Neural crest cell (in vitro differentiated cells): ENCODE data around the gene PNKP. TPM values are rescaled to one million over a fixed set of nuclear protein-coding genes. Genes with fewer than 3 reads are reported as not detected.

ENCODE experiments used
- DNase-seq: peaks from one replicate; pipeline ENCODE4 v3.0.0; 2021; ENCODE audit warnings: low read depth, mixed read lengths, low spot score
- H3K27ac Mint-ChIP-seq: one replicate; pipeline ENCODE4 v1.8.0; 2021; ENCODE audit warnings: mild to moderate bottlenecking, mixed read lengths; ENCODE audit not compliant: unreplicated experiment
- H3K27me3 Mint-ChIP-seq: 2 replicates; pipeline ENCODE4 v1.8.0; 2021; ENCODE audit warnings: low read depth, mild to moderate bottlenecking, mixed read lengths
- H3K36me3 Mint-ChIP-seq: 2 replicates; pipeline ENCODE4 v1.8.0; 2021; ENCODE audit warnings: low read depth, mild to moderate bottlenecking, mixed read lengths
- H3K4me1 Mint-ChIP-seq: 2 replicates; pipeline ENCODE4 v1.8.0; 2021; ENCODE audit warnings: mixed read lengths
- H3K4me3 Mint-ChIP-seq: one replicate; pipeline ENCODE4 v1.8.0; 2021; ENCODE audit warnings: mild to moderate bottlenecking, mixed read lengths
- H3K9me3 Mint-ChIP-seq: 2 replicates; pipeline ENCODE4 v1.8.0; 2021; ENCODE audit warnings: mixed read lengths
- total RNA-seq: library from RNA; stranded (reverse); gene quantifications from 2 replicates; pipeline ENCODE4 v1.2.1, GENCODE V29; 2021
- TF ChIP-seq, protein P1 (sequence below): fragments of 200-600 bp; sonication (generic); conservative IDR thresholded peaks from 2 replicates; pipeline ENCODE4 v1.5.0; 2021; ENCODE audit warnings: antibody characterized with exemption, mild to moderate bottlenecking

Gene PNKP
- total RNA-seq, 1 donor from 2014 or later, result 135 TPM

DNA sequence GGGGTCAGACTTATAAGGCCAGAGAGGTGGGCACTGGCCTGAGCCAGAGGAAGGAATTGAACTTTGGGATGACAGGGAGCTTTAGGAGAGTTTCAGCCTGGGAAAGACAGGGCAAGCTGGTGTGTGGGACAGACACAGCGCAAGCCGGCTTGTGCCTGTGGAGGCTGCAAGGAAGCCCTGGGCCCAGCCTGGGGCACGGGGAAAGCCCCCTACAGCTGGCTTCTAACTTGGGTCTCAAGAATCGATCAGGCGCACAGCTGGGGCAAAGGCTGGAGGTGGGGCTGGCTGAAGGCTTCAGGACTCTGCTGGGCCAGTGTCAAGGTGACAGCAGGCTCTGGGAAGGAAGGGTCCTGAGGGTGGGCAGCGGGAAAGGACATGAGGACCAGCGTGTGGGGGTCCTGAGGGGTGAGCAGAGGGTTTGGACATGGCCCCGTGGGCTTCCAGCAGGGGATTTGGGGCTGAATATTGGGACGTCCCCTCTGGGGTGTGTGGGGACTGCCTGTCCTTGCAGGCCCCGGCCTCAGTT is 13.5 kb downstream of the PNKP start:
- Mint-ChIP-seq H3K27ac (peak overlapping the region; percentile 50), H3K4me1 (peaks cover 26% of the 10 kb centered on the region), H3K4me3 (peak overlapping the region; percentile 93), H3K36me3 (peaks cover 19% of the 10 kb centered on the region), H3K9me3 (peaks cover 4% of the 10 kb centered on the region), H3K27me3 (peaks cover 26% of the 10 kb centered on the region)
- DNase-seq, result no peak
- TF ChIP-seq, protein P1, sequence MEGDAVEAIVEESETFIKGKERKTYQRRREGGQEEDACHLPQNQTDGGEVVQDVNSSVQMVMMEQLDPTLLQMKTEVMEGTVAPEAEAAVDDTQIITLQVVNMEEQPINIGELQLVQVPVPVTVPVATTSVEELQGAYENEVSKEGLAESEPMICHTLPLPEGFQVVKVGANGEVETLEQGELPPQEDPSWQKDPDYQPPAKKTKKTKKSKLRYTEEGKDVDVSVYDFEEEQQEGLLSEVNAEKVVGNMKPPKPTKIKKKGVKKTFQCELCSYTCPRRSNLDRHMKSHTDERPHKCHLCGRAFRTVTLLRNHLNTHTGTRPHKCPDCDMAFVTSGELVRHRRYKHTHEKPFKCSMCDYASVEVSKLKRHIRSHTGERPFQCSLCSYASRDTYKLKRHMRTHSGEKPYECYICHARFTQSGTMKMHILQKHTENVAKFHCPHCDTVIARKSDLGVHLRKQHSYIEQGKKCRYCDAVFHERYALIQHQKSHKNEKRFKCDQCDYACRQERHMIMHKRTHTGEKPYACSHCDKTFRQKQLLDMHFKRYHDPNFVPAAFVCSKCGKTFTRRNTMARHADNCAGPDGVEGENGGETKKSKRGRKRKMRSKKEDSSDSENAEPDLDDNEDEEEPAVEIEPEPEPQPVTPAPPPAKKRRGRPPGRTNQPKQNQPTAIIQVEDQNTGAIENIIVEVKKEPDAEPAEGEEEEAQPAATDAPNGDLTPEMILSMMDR, result no peak

GRCh38 chr19:49852631-49853126 is 14.7 kb downstream of the PNKP start:
- TF ChIP-seq, protein P1, result no peak
- peak overlapping the region; percentile 93 for H3K4me3 Mint-ChIP-seq
- H3K27me3 Mint-ChIP-seq, result peaks cover 21% of the 10 kb centered on the region
- H3K9me3 Mint-ChIP-seq, result peaks cover 4% of the 10 kb centered on the region
- H3K27ac Mint-ChIP-seq, result peak overlapping the region; percentile 75
- peaks cover 22% of the 10 kb centered on the region for H3K36me3 Mint-ChIP-seq
- DNase-seq, result no peak
- H3K4me1 Mint-ChIP-seq, result peaks cover 26% of the 10 kb centered on the region

- DNase-seq, result no peak
- Mint-ChIP-seq H3K27ac (no peak overlapping the region), H3K4me3 (peak overlapping the region; percentile 93), H3K36me3 (peaks cover 24% of the 10 kb centered on the region), H3K27me3 (peaks cover 21% of the 10 kb centered on the region), H3K9me3 (peaks cover 4% of the 10 kb centered on the region), H3K4me1 (peaks cover 26% of the 10 kb centered on the region)
- TF ChIP-seq, protein P1, result no peak
Measured at GRCh38 chr19:49851456-49852259, 15.7 kb downstream of the PNKP start.

DNA sequence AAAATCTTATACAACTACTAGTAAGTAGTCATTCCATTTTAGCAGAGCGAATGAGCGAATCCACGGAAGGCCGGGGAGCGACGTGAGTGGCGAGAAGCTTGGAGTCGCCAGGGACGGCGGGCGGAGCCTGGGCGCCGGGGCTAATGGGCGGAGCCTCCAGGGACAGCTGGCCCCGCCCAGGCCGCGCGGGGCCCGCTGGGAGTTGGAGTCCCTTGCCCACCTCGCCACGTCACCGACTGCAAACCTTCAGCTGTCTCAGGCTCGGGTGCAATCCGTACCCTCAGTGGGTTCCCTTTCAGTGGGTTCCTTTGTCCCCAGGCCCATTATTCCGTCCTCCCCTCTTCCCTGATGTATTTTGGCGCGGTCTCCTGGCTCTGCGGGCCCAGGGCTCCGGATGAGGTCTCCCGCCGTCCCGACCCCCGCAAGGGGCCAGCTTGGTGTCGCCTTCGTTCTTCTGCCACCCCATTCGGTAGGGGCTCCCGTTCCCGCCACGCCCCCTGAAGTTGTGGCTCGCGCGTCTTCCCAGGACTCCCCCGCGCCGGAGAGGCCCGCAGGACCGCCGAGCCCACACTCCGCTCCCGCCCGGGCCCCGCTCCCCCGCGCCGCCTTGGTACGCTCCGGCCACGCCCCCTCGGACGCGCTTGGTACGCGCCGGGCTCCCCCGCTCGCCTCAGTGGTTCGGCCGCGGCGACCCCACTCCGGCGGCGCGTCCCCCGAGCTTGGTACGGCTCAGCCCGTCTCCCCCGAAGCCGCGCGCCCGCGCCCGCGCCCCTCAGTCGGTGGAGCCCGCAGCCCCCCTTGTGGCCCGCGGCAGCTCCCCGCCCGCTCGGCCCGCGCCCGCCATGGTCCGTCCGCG is 16.7 kb downstream of the PNKP start, which contains the start of gene PTOV1:
Gene PTOV1, plus strand, starts transcription at position 673 of the 856 bp plus-strand sequence.
- H3K27ac Mint-ChIP-seq, result peak within 1 kb of the TSS; percentile 99
- H3K4me3 Mint-ChIP-seq, result peak within 1 kb of the TSS; percentile 95
- peaks cover 26% of the 10 kb centered on the region for H3K4me1 Mint-ChIP-seq
- TF ChIP-seq, protein P1, result no peak
- peaks cover 4% of the 10 kb centered on the region for H3K9me3 Mint-ChIP-seq
- peaks cover 20% of the 10 kb centered on the region for H3K27me3 Mint-ChIP-seq
- H3K36me3 Mint-ChIP-seq, result peaks cover 26% of the 10 kb centered on the region
- peak; percentile 96 for DNase-seq

GRCh38 chr19:49850221-49850486 is 17.2 kb downstream of the PNKP start:
- peaks cover 26% of the 10 kb centered on the region for H3K36me3 Mint-ChIP-seq
- peaks cover 14% of the 10 kb centered on the region for H3K27me3 Mint-ChIP-seq
- TF ChIP-seq, protein P1, result no peak
- peak overlapping the region; percentile 95 for H3K4me3 Mint-ChIP-seq
- no peak overlapping the region for H3K27ac Mint-ChIP-seq
- H3K9me3 Mint-ChIP-seq, result peaks cover 4% of the 10 kb centered on the region
- no peak for DNase-seq
- H3K4me1 Mint-ChIP-seq, result peaks cover 26% of the 10 kb centered on the region
